B cell (primary cell): ENCODE results near the gene RAP1GAP. TPM values are rescaled to one million over a fixed set of nuclear protein-coding genes. Genes with fewer than 3 reads are reported as not detected.

Source experiments
- ATAC-seq: fragments of 200-7000 bp; cut with Tn5 transposase; one replicate; pipeline ENCODE4 v1.10.0; 2021; ENCODE audit warnings: low read depth, mild to moderate bottlenecking, moderate number of reproducible peaks, moderate library complexity
- CTCF ChIA-PET: fragments of 350-600 bp; sonication (Branson Sonifier 250); formaldehyde crosslinking; loops from one replicate; lab custom pipeline; 2021; ENCODE audit warnings: antibody characterized with exemption, inconsistent platforms; lab: Charles Lee
- POLR2A ChIA-PET: fragments of 350-600 bp; sonication (Branson Sonifier 250); formaldehyde crosslinking; loops from one replicate; lab custom pipeline; 2021; ENCODE audit warnings: antibody characterized with exemption; lab: Charles Lee
- DNase-seq: peaks from one replicate; pipeline ENCODE4 v3.0.0; 2013
- H2AFZ ChIP-seq: 2 replicates; pipeline ENCODE4 v1.6.1; 2012; ENCODE audit warnings: mild to moderate bottlenecking, low read depth, low read length; ENCODE audit not compliant: insufficient read depth, poor library complexity, severe bottlenecking
- H3K27ac ChIP-seq, 2 donors: 1 replicate in 1 of 2; 2 replicates in 1 of 2; pipeline ENCODE4 v1.5.1; 2012 to 2013; ENCODE audit warnings: low read length in 2 of 2, mild to moderate bottlenecking in 2 of 2, moderate library complexity in 1 of 2
- H3K27me3 ChIP-seq, 4 experiments: fragments of 200-600 bp in 1 of 4; sonication (generic) in 1 of 4; replicated peaks in 1 of 4; 1 replicate in 2 of 4; 2 replicates in 2 of 4; pipeline versions ENCODE4 v1.6.1 to v1.7.0; 2013 to 2016; ENCODE audit warnings: low read length in 3 of 4, mild to moderate bottlenecking in 2 of 4, mixed read lengths in 1 of 4, moderate library complexity in 1 of 4; ENCODE audit not compliant: insufficient read depth in 4 of 4, control insufficient read depth in 3 of 4; ENCODE audit errors: control extremely low read depth in 1 of 4
- H3K36me3 ChIP-seq, 2 experiments: replicated peaks in 1 of 2; 1 replicate in 1 of 2; 2 replicates in 1 of 2; pipeline versions ENCODE4 v1.6.1 to v1.7.1; 2013; ENCODE audit warnings: low read length in 1 of 2; ENCODE audit not compliant: insufficient read depth in 2 of 2, control insufficient read depth in 1 of 2; ENCODE audit errors: control extremely low read depth in 1 of 2, extremely low read depth in 1 of 2
- H3K4me1 ChIP-seq, 2 donors: fragments of 200-600 bp in 1 of 2; sonication (generic) in 1 of 2; 1 replicate in 1 of 2; 2 replicates in 1 of 2; pipeline versions ENCODE4 v1.5.1 to v1.6.1; 2013 to 2017; ENCODE audit warnings: low read length in 2 of 2; ENCODE audit not compliant: control insufficient read depth in 2 of 2, insufficient read depth in 2 of 2
- H3K4me2 ChIP-seq: replicated peaks from 2 replicates; pipeline ENCODE3; 2012; ENCODE audit warnings: mild to moderate bottlenecking, low read depth, low read length; ENCODE audit not compliant: poor library complexity, severe bottlenecking
- H3K4me3 ChIP-seq, 5 experiments: fragments of 200-600 bp in 1 of 5; sonication (generic) in 1 of 5; 1 replicate in 3 of 5; 2 replicates in 2 of 5; pipeline versions ENCODE4 v1.5.1 to v1.7.0; 2011 to 2016; ENCODE audit warnings: low read length in 4 of 5, mild to moderate bottlenecking in 4 of 5, low read depth in 2 of 5, control low read depth in 1 of 5, moderate library complexity in 1 of 5; ENCODE audit not compliant: insufficient read depth in 1 of 5; ENCODE audit errors: control extremely low read depth in 1 of 5, extremely low read depth in 1 of 5
- H3K79me2 ChIP-seq: fragments of 200-600 bp; sonication (generic); one replicate; pipeline ENCODE4 v1.6.0; 2016; ENCODE audit warnings: low read length; ENCODE audit not compliant: control insufficient read depth, insufficient read depth
- H3K9ac ChIP-seq: fragments of 200-600 bp; sonication (generic); 2 replicates; pipeline ENCODE4 v1.6.1; 2017; ENCODE audit warnings: mild to moderate bottlenecking, low read length, moderate library complexity
- H3K9me3 ChIP-seq, 3 donors: one replicate each; pipeline versions ENCODE4 v1.6.1 to v1.7.1; 2013; ENCODE audit warnings: low read length in 2 of 3; ENCODE audit not compliant: control insufficient read depth in 2 of 3, insufficient read depth in 1 of 3; ENCODE audit errors: control extremely low read depth in 1 of 3
- H4K20me1 ChIP-seq: 2 replicates; pipeline ENCODE4 v1.6.0; 2012; ENCODE audit warnings: mild to moderate bottlenecking, low read length; ENCODE audit not compliant: insufficient read depth, control insufficient read depth, poor library complexity, severe bottlenecking
- H3K27ac Mint-ChIP-seq: one replicate; pipeline ENCODE4 v1.8.0; 2021; ENCODE audit warnings: mixed read lengths
- H3K27me3 Mint-ChIP-seq: one replicate; pipeline ENCODE4 v1.8.0; 2021; ENCODE audit warnings: mixed read lengths
- H3K4me1 Mint-ChIP-seq: one replicate; pipeline ENCODE4 v1.8.0; 2021; ENCODE audit warnings: mixed read lengths
- H3K4me3 Mint-ChIP-seq: one replicate; pipeline ENCODE4 v1.8.0; 2021; ENCODE audit warnings: mixed read lengths
- H3K9me3 Mint-ChIP-seq: one replicate; pipeline ENCODE4 v1.8.0; 2022; ENCODE audit warnings: mixed read lengths; ENCODE audit not compliant: insufficient read depth
- EZH2 ChIP-seq: IDR thresholded peaks from 2 replicates; pipeline ENCODE4 v1.6.1; 2012; ENCODE audit warnings: borderline replicate concordance, low read depth, mild to moderate bottlenecking, moderate library complexity, low read length; ENCODE audit not compliant: insufficient read depth, poor library complexity, severe bottlenecking
- WGBS: methylation state at CpG from one replicate; pipeline ENCODE4 v1.1.5; 2013; ENCODE audit warnings: missing lambda C conversion rate; ENCODE audit not compliant: insufficient coverage; 5-methylcytosine and 5-hydroxymethylcytosine counted together
- intact Hi-C: fragments of 100-400 bp; cut with micrococcal nuclease; formaldehyde crosslinking; loops from one replicate; pipeline ENCODE4 v1.10.0; 2022
- polyA plus RNA-seq: library from polyadenylated mRNA; depleted of rRNA; stranded (reverse); fragments of >200 nt; gene quantifications from 2 replicates; pipeline ENCODE4 v1.2.3, GENCODE V29; 2012
- total RNA-seq, 2 donors: library from RNA; stranded (reverse); fragments of 120-200 nt in 1 of 2; gene quantifications; 1 replicate in 1 of 2; 2 replicates in 1 of 2; pipeline versions ENCODE4 v1.2.3 to v1.2.4, GENCODE V29; 2013 to 2022
- TF ChIP-seq, protein P1 (sequence below): fragments of 200-600 bp; IDR thresholded peaks from one replicate; pipeline ENCODE4 v1.8.0; 2022; ENCODE audit warnings: antibody characterized with exemption, mild to moderate bottlenecking

Gene RAP1GAP
- total and polyA plus RNA-seq, 2 donors (not counting 1 experiment from before 2014, with no cell fraction given): 0.07 to 0.09 TPM

DNA sequence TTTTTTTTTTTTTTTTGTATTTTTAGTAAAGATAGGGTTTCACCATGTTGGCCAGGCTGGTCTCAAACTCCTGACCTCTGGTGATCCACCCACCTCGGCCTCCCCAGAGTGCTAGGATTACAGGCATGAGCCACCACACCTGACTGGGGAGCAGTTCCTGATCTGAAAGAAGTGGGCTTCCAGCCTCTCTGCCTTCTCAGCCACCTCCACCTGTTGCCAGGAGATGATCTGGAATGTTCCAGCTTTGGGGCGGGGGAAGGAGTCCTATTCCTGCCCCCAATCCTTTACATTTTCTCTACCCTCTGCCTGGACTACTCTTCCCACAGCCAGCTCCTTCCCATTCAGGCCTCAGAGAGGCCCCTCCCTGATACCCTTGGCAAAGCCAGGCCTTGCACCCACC is 28.1 kb downstream of the RAP1GAP start:
- Histone ChIP-seq H4K20me1 (no peaks in the 10 kb centered on the region), H3K36me3 (no peaks in the 10 kb centered on the region), H3K27ac (no peak overlapping the region), H3K4me1 (no peaks in the 10 kb centered on the region), H3K27me3 (peaks cover 0 to 10% (median 1%) of the 10 kb centered on the region in 4 experiments), H3K9ac (no peak overlapping the region), H3K4me2 (no peak overlapping the region), H2AFZ (no peak overlapping the region), H3K9me3 (no peaks in the 10 kb centered on the region), H3K79me2 (no peaks in the 10 kb centered on the region), H3K4me3 (no peak overlapping the region)
- ChIA-PET POLR2A (no interaction called here), CTCF (no interaction called here)
- no peak overlapping the region for H3K27ac Mint-ChIP-seq
- no peak for TF ChIP-seq EZH2
- TF ChIP-seq, protein P1, sequence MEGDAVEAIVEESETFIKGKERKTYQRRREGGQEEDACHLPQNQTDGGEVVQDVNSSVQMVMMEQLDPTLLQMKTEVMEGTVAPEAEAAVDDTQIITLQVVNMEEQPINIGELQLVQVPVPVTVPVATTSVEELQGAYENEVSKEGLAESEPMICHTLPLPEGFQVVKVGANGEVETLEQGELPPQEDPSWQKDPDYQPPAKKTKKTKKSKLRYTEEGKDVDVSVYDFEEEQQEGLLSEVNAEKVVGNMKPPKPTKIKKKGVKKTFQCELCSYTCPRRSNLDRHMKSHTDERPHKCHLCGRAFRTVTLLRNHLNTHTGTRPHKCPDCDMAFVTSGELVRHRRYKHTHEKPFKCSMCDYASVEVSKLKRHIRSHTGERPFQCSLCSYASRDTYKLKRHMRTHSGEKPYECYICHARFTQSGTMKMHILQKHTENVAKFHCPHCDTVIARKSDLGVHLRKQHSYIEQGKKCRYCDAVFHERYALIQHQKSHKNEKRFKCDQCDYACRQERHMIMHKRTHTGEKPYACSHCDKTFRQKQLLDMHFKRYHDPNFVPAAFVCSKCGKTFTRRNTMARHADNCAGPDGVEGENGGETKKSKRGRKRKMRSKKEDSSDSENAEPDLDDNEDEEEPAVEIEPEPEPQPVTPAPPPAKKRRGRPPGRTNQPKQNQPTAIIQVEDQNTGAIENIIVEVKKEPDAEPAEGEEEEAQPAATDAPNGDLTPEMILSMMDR: no peak
- H3K4me3 Mint-ChIP-seq: no peak overlapping the region
- H3K9me3 Mint-ChIP-seq: no peaks in the 10 kb centered on the region
- peaks cover 27% of the 10 kb centered on the region for H3K27me3 Mint-ChIP-seq
- no peaks in the 10 kb centered on the region for H3K4me1 Mint-ChIP-seq
- WGBS: 100% methylated on average over 2 of the region's 2 CpGs
- no peak for DNase-seq
- ATAC-seq: no peak
- intact Hi-C loops: no loop called here

DNA sequence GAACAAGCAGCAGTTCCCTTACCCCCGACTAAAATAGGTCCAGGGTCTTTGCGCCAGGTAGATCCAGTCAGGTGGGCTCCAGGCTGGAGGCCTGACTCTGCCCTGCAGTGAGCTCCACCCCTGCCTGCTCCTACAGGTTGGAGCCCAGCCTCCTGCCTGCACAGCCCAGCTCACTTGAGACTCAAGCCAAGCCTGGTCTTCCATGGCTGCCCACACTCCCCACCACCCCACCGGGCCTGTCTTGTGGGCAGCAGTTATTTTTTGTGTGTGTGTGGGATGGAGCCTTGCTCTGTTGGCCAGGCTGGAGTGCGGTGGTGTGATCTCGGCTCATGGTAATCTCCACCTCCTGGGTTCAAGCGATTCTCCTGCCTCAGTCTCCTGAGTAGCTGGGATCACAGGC is 28.5 kb downstream of the RAP1GAP start:
- WGBS: 92% methylated on average over 4 of the region's 6 CpGs
- Mint-ChIP-seq H3K4me1 (no peaks in the 10 kb centered on the region), H3K4me3 (no peak overlapping the region), H3K9me3 (no peaks in the 10 kb centered on the region), H3K27me3 (peaks cover 23% of the 10 kb centered on the region), H3K27ac (no peak overlapping the region)
- H3K27ac ChIP-seq: no peak overlapping the region
- no peaks in the 10 kb centered on the region for H3K4me1 ChIP-seq
- POLR2A ChIA-PET: no interaction called here
- no peak for DNase-seq
- H3K4me2 ChIP-seq: no peak overlapping the region
- H3K36me3 ChIP-seq: no peaks in the 10 kb centered on the region
- no peaks in the 10 kb centered on the region for H4K20me1 ChIP-seq
- no peak overlapping the region for H3K9ac ChIP-seq
- intact Hi-C loops: no loop called here
- H3K4me3 ChIP-seq: no peak overlapping the region
- ATAC-seq: no peak
- no peak overlapping the region for H2AFZ ChIP-seq
- H3K9me3 ChIP-seq: no peaks in the 10 kb centered on the region
- CTCF ChIA-PET: no interaction called here
- H3K79me2 ChIP-seq: no peaks in the 10 kb centered on the region
- no peak for TF ChIP-seq EZH2
- H3K27me3 ChIP-seq: peaks cover 0 to 7% (median 1%) of the 10 kb centered on the region in 4 experiments
